Activated T-cell treated with anti-CD3 and anti-CD28 coated beads, Interleukin-2, amount 50 U/mL, for 24 hours (primary cell): ENCODE measurements around the gene LZTS2.
A peak's percentile ranks its signal among the peaks of the same experiment; 100 is the strongest.

ENCODE experiments used
- DNase-seq: peaks from one replicate; pipeline ENCODE4 v3.0.0-alpha.2; 2020
- H3K27ac Mint-ChIP-seq: 2 replicates; pipeline ENCODE4 v1.8.0; 2020; ENCODE audit warnings: mild to moderate bottlenecking, mixed read lengths
- H3K27me3 Mint-ChIP-seq: 2 replicates; pipeline ENCODE4 v1.8.0; 2020; ENCODE audit warnings: mixed read lengths
- H3K36me3 Mint-ChIP-seq: 2 replicates; pipeline ENCODE4 v1.8.0; 2020; ENCODE audit warnings: low read depth, mixed read lengths
- H3K4me1 Mint-ChIP-seq: 2 replicates; pipeline ENCODE4 v1.8.0; 2020; ENCODE audit warnings: low read depth, mixed read lengths
- H3K4me3 Mint-ChIP-seq: 2 replicates; pipeline ENCODE4 v1.8.0; 2020; ENCODE audit warnings: mild to moderate bottlenecking, moderate library complexity, mixed read lengths
- H3K9me3 Mint-ChIP-seq: 2 replicates; pipeline ENCODE4 v1.8.0; 2020; ENCODE audit warnings: mixed read lengths

The LZTS2 gene

DNA sequence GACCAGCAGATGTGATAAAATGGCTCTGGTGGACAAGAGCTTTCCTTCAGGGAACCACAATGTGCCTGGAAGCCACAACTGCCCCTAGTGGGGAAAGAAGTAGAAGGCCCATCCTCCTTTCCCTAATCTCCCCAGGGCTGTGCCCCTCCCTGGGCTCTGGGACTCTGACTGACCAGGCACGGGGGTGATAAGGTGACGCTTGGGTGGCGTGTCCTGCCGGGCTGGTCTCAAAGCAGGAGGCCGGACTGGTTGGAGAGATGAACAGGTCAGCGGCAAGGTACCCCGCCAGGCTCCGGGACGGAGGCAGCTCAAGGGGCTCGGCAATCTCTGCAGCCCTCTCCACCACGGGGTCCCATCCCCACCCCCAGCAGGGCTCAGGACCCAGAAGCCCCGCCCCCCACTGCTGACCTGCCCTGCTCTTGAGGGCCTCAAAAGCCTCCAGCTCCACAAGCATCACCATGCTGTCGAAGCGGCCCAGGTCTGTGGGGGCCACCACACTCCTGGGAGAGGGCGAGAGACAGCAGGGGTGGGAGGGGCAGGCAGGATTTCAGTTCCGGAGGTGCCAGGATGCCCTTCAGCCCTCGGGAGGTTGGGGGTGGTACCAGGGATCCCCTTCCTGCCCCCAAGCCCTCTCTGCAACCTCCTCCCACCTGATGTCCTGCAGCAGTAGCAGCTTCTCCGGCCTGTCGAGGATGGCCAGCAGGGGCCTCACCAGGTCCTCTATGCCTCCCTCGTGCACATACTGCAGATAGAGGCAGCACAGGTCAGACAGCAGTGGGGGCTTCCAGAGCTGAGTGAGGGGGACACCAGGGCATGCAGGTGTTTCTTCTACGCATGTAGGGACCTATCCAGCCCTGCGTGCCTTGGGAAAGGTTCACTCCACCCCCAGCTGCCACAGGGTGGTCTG lies 12.2 kb downstream of the LZTS2 start:
- no peaks in the 10 kb centered on the region for H3K9me3 Mint-ChIP-seq
- no peak overlapping the region for H3K4me3 Mint-ChIP-seq
- H3K27me3 Mint-ChIP-seq = peaks cover 19% of the 10 kb centered on the region
- no peak for DNase-seq
- H3K4me1 Mint-ChIP-seq = peaks cover 29% of the 10 kb centered on the region
- H3K27ac Mint-ChIP-seq = no peak overlapping the region
- peaks cover 4% of the 10 kb centered on the region for H3K36me3 Mint-ChIP-seq

DNA sequence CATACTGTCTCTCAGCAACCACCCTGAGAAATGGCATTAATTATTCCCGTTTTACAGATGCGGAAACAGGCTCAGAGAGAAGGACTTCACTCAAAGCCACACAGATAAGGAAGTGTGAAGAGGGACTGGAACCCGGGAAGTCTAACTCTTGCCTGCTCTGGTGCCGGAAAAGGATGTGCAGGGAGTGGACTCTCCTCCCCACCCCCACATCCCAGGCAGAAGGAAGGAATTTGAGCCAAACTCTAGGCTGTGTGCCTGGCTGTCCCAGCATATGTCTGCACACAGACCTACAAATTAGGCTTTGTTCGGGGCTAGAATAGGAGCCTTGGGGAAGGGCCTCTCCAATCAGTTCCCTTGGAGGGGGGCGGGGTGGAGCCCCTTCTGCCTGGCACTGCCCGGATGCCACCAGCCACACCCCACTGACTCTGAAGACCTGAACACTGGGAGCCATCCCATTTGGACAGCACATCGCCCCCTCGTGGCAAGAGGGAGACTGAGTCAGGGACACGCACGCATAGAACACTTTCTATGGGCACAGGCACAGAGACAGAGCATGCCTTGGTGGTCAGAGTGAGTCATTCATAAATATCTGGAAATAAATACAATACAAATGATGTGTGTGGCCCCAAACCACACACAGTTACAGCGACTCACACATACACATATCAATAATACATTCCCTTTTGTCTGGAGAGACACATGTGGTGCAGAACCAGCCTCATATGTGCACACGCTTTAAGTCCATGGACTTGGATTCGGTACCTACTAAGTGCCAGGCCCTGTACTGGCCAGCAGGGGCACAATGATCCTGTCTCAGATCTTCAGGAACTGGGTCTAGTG lies 13.1 kb downstream of the LZTS2 start:
- peaks cover 29% of the 10 kb centered on the region for H3K27me3 Mint-ChIP-seq
- H3K36me3 Mint-ChIP-seq = no peaks in the 10 kb centered on the region
- H3K4me1 Mint-ChIP-seq = peaks cover 29% of the 10 kb centered on the region
- peak overlapping the region; percentile 42 for H3K27ac Mint-ChIP-seq
- H3K4me3 Mint-ChIP-seq = no peak overlapping the region
- H3K9me3 Mint-ChIP-seq = no peaks in the 10 kb centered on the region
- DNase-seq = peak; percentile 82

DNA sequence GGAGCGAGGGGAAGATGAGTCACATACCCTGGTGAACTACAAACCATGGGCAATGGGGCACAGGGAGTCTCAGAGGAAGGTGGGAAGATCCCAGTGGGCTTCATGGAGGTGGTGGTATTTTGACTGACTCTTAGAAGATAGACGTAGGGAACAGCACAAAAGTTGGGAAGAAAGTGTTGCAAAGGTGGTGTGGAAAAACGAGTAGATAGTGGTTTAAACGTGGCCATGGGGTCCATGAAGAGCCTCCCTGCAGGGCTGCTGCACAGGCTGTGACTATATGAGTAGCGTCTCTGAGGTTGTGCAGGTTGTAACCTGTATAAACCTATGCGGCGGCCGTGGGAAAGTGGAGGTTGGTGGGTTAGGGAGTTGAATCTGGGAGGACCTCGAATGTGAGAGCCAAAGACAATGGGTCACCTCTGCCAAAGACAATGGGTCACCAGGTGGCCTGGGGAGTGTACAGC lies 13.8 kb downstream of the LZTS2 start:
- Mint-ChIP-seq H3K36me3 (no peaks in the 10 kb centered on the region), H3K4me1 (peaks cover 30% of the 10 kb centered on the region), H3K27me3 (peaks cover 36% of the 10 kb centered on the region), H3K4me3 (no peak overlapping the region), H3K27ac (peak overlapping the region; percentile 31), H3K9me3 (no peaks in the 10 kb centered on the region)
- DNase-seq = no peak

DNA sequence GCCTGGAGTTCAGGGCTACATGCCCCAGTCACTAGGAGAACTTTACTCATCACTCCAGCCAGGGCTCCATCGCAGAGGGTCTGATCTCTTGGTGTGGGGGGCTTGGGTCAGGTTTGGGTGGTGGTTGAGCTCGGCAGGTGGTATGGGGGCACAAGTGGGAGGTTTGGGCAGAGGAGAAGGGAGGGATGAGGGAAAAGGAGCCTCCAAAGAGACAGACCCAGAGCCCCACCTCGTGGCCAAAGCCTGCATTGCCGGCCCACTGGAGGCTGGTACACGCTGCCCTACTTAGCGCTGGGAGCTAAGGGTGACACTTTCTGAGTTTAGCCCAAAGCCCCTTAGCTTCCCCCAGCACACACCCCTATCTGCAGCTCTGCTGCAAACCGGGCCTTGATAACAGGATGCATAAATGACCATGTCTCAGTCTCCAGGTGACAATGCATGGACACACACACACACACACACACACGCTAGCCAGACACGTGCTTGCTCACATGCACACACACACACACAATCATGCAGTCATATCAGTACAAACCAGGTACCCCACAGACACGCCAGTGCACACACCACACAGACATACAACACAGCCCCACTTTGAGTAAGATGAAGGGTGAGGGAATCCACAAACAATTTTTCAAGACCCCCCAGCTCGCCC lies 14.7 kb downstream of the LZTS2 start:
- Mint-ChIP-seq H3K4me3 (no peak overlapping the region), H3K9me3 (no peaks in the 10 kb centered on the region), H3K27me3 (peaks cover 43% of the 10 kb centered on the region), H3K27ac (no peak overlapping the region), H3K4me1 (peaks cover 35% of the 10 kb centered on the region), H3K36me3 (no peaks in the 10 kb centered on the region)
- peak; percentile 85 for DNase-seq

DNA sequence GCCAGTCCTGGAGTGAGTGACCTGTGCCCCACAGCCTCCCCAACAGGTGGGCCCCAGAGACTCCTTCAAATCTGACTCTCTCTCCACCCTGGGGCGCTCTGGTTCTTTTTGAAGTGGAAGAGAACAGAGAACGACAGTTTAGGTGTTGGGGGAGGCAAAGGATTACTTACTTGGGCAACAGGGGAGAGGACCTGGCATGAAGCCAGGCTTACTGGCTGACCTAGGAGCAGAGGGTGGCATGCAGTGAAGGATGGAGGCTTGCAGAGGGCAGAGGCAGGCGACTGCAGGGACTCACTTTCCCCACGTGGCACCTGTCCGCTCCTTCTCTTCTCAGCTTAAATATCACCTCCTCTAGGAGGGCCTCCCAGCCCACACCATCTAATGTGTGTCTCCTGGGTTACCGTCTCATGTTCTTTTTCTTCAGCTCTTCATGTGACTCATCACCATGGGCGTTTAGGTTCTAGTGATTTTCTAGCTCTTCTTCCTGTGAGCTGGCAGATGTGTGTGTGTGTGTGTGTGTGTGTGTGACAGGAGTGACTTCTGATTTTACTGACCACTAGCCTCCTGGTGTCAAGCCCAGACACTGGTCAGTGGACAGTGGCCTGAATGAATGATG lies 15.5 kb downstream of the LZTS2 start:
- Mint-ChIP-seq H3K27me3 (peaks cover 48% of the 10 kb centered on the region), H3K4me1 (peaks cover 36% of the 10 kb centered on the region), H3K9me3 (no peaks in the 10 kb centered on the region), H3K36me3 (no peaks in the 10 kb centered on the region), H3K4me3 (no peak overlapping the region), H3K27ac (no peak overlapping the region)
- no peak for DNase-seq

DNA sequence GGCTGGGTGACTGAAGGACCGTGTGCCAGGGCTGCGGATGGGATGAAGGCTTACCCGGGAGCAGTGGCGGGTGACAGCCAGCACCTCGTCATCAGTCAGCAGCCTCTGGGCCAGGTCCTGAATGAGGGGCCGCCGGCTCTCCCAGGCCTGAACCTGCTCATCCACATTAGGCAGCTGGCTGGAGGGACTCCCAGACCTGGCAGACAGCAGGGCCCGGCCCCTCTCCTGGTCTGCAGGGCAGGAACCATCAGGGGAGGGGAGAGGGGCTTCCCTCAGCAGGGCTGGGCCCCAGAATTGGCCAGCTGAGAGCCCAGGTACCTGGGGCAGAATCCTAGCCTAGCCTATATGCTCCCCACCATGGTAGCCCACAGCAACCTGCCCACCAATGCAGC lies 16.0 kb downstream of the LZTS2 start:
- H3K27ac Mint-ChIP-seq = no peak overlapping the region
- H3K36me3 Mint-ChIP-seq = no peaks in the 10 kb centered on the region
- H3K27me3 Mint-ChIP-seq = peaks cover 52% of the 10 kb centered on the region
- no peaks in the 10 kb centered on the region for H3K9me3 Mint-ChIP-seq
- no peak for DNase-seq
- H3K4me1 Mint-ChIP-seq = peaks cover 36% of the 10 kb centered on the region
- H3K4me3 Mint-ChIP-seq = no peak overlapping the region

DNA sequence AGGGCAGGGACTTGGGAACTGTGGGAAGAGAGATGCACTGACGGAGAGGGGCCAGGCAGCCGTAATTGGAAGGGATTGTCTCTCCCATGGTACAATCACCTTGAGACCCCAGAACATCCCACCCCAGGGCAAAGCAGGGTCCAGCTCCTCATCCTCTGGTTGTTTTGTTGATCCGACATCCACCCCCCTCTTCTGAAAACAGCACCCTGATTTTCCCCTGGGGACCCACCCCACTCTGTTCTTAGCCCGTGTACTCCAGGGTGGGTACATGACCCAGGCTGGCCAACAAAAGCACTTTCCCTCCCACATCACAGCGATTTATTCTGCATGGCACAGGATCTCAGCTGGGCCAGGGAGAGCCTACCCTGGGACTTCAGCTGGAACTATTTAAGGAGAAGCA lies 17.2 kb downstream of the LZTS2 start:
- Mint-ChIP-seq H3K4me3 (no peak overlapping the region), H3K36me3 (no peaks in the 10 kb centered on the region), H3K9me3 (no peaks in the 10 kb centered on the region), H3K27me3 (peaks cover 63% of the 10 kb centered on the region), H3K4me1 (peaks cover 36% of the 10 kb centered on the region), H3K27ac (no peak overlapping the region)
- DNase-seq = no peak

DNA sequence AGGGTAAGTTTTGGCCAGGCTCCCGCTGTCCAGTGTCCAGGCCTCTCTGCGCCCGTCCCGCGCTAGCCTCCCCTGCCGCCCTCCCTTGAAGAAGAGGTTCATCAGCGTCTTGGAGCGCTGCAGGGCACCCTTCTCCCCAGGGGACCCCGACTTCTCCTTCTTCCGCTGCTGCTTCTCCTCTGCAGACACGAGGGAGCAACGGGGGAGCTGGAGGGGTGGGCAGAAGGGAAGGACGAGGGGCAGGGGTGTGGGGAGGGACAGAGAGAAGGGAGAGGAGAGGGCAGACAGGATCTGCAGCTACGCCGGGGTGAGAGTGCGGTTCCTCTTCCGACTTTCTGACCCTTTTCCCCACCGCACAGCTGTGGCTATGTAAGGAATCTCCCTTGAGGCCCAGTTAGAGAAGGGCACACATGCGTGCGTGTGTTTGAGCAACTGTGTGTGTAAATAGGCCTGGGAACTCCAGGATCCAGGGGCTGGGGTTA lies 18.6 kb downstream of the LZTS2 start:
- H3K27me3 Mint-ChIP-seq = peaks cover 67% of the 10 kb centered on the region
- peaks cover 29% of the 10 kb centered on the region for H3K4me1 Mint-ChIP-seq
- no peaks in the 10 kb centered on the region for H3K36me3 Mint-ChIP-seq
- no peak for DNase-seq
- H3K4me3 Mint-ChIP-seq = no peak overlapping the region
- H3K27ac Mint-ChIP-seq = no peak overlapping the region
- no peaks in the 10 kb centered on the region for H3K9me3 Mint-ChIP-seq

DNA sequence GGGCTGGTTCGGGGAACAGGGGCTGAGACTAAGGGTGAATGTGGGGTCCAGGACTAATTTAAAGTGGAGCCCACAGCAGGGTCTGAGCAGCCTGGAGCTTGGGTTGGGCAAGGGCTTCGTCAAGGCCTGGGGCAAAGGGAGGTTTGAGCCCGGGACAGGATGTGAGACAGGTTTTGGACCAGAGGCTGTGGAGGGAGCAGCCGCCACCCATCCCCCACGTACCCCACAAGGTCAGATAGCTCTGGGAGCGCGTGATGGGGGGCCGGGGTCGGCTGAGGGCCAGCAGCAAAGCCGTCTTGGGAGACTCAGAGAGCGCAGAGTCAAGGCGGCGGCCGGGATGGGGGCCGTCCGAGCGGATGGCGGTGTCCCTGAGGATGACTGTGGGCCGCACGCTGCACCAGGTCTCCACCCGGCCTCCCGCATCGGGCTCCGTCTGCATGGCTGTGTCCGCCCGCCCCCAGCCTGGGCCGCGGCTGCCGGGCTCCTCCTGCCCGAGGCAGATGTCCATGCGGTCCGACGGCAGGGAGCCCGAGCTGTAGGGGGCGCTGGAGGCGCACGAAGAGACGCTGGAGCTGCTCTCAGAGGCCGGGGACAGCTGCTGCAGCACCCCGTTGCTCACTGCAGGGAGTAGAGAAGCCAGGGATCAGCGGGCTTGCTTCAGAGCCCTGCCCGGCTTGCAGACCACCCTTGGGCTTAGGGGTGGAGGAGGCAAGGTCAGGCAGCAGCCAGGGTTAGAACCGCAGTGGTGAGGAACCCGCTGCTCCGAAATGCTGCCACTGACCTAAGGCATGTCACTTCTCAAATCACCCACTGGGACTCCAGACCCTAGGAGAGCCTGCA lies 19.2 kb downstream of the LZTS2 start:
- H3K27me3 Mint-ChIP-seq = peaks cover 67% of the 10 kb centered on the region
- H3K9me3 Mint-ChIP-seq = no peaks in the 10 kb centered on the region
- peak; percentile 85 for DNase-seq
- H3K4me3 Mint-ChIP-seq = no peak overlapping the region
- H3K4me1 Mint-ChIP-seq = peaks cover 24% of the 10 kb centered on the region
- no peak overlapping the region for H3K27ac Mint-ChIP-seq
- no peaks in the 10 kb centered on the region for H3K36me3 Mint-ChIP-seq

DNA sequence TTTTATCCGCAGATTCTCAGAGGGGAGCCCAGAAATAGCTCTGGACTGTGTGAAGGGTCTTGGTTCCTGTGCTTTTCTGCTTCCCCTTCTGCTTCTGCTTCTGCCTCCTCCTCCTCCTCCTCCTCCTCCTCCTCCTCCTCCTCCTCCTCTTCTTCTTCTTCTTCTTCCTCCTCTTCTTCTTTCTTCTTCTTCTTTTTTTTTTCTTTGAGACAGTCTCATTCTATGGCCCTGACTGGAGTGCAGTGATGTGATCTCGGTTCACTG lies 19.8 kb downstream of the LZTS2 start:
- Mint-ChIP-seq H3K9me3 (no peaks in the 10 kb centered on the region), H3K4me3 (no peak overlapping the region), H3K4me1 (peaks cover 20% of the 10 kb centered on the region), H3K36me3 (no peaks in the 10 kb centered on the region), H3K27me3 (peaks cover 67% of the 10 kb centered on the region), H3K27ac (no peak overlapping the region)
- no peak for DNase-seq

DNA sequence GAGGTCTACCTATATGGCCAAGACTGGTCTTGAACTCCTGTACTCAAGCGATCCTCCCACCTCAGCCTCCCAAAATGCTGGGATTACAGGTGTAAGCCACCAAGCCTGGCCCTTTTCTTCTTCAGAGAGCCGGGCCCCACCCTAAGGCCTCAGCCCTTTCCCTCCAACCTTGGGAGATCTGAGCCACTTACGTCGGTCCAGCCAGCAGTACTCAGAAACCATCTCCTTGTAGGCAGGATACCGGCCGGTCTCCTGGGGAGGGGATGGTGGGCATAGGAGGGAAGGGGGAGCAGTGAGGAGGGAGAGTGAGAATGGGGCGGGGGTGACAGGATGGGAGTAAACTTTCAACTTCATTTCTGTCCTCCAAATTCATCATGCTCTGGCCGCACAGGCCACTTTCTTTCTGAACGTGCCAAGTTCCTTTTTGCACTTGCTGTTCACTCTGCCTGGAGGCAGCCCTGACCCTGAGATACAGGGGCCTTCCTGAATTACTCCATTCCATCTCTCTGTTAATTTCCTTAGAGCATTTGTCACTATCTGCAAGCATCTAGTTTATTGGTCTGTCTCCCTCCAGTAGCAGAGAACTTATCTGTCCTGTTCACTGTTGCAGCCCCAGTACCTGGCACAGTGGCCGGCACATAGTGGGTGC lies 20.9 kb downstream of the LZTS2 start:
- no peak for DNase-seq
- H3K9me3 Mint-ChIP-seq = no peaks in the 10 kb centered on the region
- peaks cover 9% of the 10 kb centered on the region for H3K4me1 Mint-ChIP-seq
- peaks cover 57% of the 10 kb centered on the region for H3K27me3 Mint-ChIP-seq
- H3K4me3 Mint-ChIP-seq = no peak overlapping the region
- H3K27ac Mint-ChIP-seq = no peak overlapping the region
- no peaks in the 10 kb centered on the region for H3K36me3 Mint-ChIP-seq

DNA sequence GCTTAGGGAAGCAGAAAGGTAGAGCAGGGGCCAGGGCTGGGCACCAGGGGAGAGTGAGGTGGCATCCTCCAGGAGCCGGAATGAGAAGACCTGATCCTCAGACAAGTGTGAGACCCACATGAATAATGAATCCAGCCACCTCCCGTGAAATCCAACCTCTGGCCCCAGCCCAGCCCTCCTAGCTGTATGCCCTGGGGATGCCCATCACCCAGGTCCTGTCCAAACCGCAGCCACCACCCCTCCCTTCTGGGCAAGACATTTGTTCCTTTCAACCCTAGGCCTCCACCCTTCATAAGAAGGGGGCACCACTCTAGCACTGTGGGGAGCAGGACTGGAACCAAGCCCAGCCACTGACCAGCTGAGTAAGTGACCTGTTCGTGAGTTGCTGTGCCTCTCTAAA lies 21.6 kb downstream of the LZTS2 start:
- Mint-ChIP-seq H3K36me3 (no peaks in the 10 kb centered on the region), H3K4me1 (peaks cover 7% of the 10 kb centered on the region), H3K27ac (no peak overlapping the region), H3K27me3 (peaks cover 53% of the 10 kb centered on the region), H3K4me3 (no peak overlapping the region), H3K9me3 (no peaks in the 10 kb centered on the region)
- no peak for DNase-seq

DNA sequence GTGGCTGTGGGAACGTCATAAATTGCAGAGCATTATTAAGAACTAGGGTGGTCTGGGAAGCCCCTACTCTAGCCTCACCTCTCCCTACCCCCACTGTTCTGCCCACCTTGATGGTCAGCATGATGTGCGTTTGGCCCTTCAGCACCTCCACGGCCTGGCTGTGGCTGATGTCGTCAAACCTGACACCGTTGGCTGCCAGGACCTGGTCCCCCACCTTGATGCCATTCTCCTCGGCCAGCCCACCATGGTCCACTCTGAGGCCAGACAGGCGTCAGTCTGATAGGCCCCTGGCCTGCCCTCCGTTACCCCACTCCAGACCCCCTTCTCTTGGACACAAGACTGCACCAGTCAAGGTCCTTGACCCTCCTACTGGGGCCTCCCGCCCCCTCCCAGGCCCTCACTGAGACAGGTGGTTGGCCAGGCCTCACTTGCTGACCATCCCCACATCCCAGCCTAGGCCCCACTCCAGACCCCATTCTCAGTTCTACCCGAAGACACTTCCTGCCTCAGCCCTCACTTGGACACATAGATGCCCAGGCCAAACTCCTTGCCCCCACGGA lies 22.2 kb downstream of the LZTS2 start:
- peaks cover 7% of the 10 kb centered on the region for H3K4me1 Mint-ChIP-seq
- peaks cover 48% of the 10 kb centered on the region for H3K27me3 Mint-ChIP-seq
- H3K27ac Mint-ChIP-seq = no peak overlapping the region
- H3K9me3 Mint-ChIP-seq = no peaks in the 10 kb centered on the region
- no peak overlapping the region for H3K4me3 Mint-ChIP-seq
- DNase-seq = no peak
- H3K36me3 Mint-ChIP-seq = no peaks in the 10 kb centered on the region
